ELR (cell line): ENCODE results near the gene GSTM2.
"Not testable (repeated sequence)": the region's sequence is repeated elsewhere in the genome, so short reads cannot be mapped to it uniquely, and the experiment has no call there.

Experiments used
- DNase-seq: peaks from one replicate; pipeline ENCODE4 v3.0.0-alpha.2; 2015; ENCODE audit warnings: low read depth

The GSTM2 gene

GRCh38 chr1:109644670-109645069 lies 23.2 kb upstream of the GSTM2 start:
- no peak for DNase-seq

GRCh38 chr1:109649491-109649914 lies 18.4 kb upstream of the GSTM2 start:
- peak; percentile 66 for DNase-seq

GRCh38 chr1:109650609-109651008 lies 17.2 kb upstream of the GSTM2 start:
- DNase-seq = peak; percentile 32

GRCh38 chr1:109652402-109652801 lies 15.5 kb upstream of the GSTM2 start:
- no peak for DNase-seq

GRCh38 chr1:109653306-109653705 lies 14.6 kb upstream of the GSTM2 start:
- DNase-seq = no peak

GRCh38 chr1:109654519-109654918 lies 13.3 kb upstream of the GSTM2 start:
- no peak for DNase-seq

- peak; percentile 76 for DNase-seq
These were observed 12.0 kb upstream of the GSTM2 start, which contains the start of gene GSTM4 for GRCh38 chr1:109655615-109656519. TSS of gene GSTM4 (plus strand) at chr1:109656099. CDS start at chr1:109656390, 291 bp downstream.

GRCh38 chr1:109657395-109657794 lies 10.5 kb upstream of the GSTM2 start:
- DNase-seq = no peak

- no peak for DNase-seq
These were observed 9.9 kb upstream of the GSTM2 start for GRCh38 chr1:109657970-109658369.

GRCh38 chr1:109658533-109659042 lies 9.3 kb upstream of the GSTM2 start:
- DNase-seq = no peak

- no peak for DNase-seq
These were observed 8.7 kb upstream of the GSTM2 start for GRCh38 chr1:109659145-109659544.

GRCh38 chr1:109659997-109660690 lies 7.7 kb upstream of the GSTM2 start:
- DNase-seq = no peak

GRCh38 chr1:109660691-109661026 lies 7.2 kb upstream of the GSTM2 start:
- DNase-seq = not testable (repeated sequence)

GRCh38 chr1:109661391-109661790 lies 6.5 kb upstream of the GSTM2 start:
- DNase-seq = no peak

GRCh38 chr1:109664671-109665070 lies 3.2 kb upstream of the GSTM2 start:
- no peak for DNase-seq

GRCh38 chr1:109668123-109668775 lies 392 bp downstream of the GSTM2 start:
- no peak for DNase-seq

- no peak for DNase-seq
These were observed 1.5 kb downstream of the GSTM2 start for GRCh38 chr1:109669246-109669948.

- not testable (repeated sequence) for DNase-seq
These were observed 2.1 kb downstream of the GSTM2 start for GRCh38 chr1:109669949-109670302.

GRCh38 chr1:109671067-109671466 lies 3.2 kb downstream of the GSTM2 start:
- DNase-seq = no peak

- not testable (repeated sequence) for DNase-seq
These were observed 6.0 kb downstream of the GSTM2 start for GRCh38 chr1:109673861-109674260.

GRCh38 chr1:109676683-109677381 lies 9.0 kb downstream of the GSTM2 start:
- DNase-seq = not testable (repeated sequence)
